Hematopoietic multipotent progenitor cell treated with erythropoietin and hydrocortisone succinate and interleukin-3 and kit ligand, for 8 days (in vitro differentiated cells): ENCODE measurements around the gene ABCC1.
"Not testable (repeated sequence)": the region's sequence is repeated elsewhere in the genome, so short reads cannot be mapped to it uniquely, and the experiment has no call there.

Experiments used
- DNase-seq: peaks from one replicate; pipeline ENCODE4 v3.0.0-alpha.2; 2015

ABCC1 gene

DNA sequence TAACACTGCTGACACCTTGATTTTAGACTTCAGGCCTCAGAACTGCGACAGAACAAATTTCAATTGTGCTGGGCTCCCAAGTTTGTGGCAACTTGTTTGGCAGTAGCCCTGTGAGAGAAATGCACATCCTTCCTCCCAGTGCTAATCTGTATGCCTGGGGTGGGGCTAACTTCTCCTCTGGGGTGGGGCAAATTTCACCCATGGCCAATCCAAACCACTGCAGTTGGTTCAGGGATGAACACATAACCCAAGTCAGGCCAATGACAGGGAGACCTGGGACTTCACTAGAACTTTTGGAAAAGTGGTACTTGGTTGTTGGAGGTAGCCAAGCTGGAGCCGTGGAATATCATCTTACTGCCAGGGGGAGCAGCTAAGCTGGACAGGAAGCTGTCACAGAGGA, 217.5 kb downstream of the ABCC1 start:
- DNase-seq, result peak; percentile 16

DNA sequence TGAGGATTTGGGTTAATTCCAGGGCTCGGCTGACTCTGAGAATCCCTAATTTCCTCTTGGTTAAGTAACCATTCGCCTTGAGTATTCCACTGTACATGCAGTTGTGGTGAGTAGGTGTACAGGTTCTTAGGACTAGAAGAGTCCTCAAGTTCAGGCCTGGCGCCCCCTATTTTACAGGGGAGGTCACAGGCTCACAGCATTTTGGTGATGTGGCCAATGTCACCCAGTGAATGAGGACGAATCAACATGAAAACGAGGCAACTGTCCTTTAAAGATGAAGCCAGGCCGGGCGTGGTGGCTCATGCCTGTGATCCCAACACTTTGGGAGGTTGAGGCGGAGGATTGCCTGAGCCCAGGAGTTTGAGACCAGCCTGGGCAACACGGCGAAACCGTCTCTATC, 218.5 kb downstream of the ABCC1 start:
- DNase-seq, result peak; percentile 21

DNA sequence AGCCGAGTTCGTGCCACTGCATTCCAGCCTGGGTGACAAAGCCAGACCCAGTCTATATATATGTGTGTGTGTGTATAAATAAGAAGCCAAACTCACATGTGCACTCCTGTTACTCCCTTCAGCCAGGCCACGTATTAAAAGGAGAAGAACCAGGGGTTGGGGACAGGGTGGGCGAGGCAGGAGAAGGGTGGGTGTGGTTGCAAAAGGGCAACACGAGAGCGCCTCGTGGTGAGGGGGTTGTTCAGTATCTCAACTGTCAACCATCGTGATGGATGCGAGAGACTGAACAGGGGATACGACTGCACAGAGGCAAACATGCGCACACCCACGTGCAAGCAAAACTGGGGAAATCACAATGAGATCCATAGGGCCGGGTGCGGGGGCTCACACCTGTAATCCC, 219.0 kb downstream of the ABCC1 start:
- DNase-seq, result peak; percentile 44

DNA sequence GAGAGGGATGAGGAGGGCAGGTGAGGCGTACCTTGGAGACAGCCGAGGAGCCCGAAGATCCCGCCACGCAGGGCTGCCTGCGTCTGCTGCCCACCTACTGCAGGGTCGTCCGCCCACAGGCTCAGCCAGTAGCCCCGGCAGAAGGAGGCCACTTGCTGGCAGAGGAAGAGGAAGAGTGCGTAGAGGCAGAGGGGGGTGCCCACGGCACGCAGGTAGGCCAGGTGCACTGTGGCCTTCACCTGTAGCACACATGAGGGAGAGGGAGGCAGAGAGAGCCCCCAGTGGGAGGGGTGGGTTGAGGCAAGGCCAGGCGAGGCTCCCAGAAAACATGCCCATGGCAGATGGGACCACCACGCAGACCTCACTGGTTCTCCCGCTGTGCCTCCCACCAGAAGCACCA, 220.2 kb downstream of the ABCC1 start:
- no peak for DNase-seq

DNA sequence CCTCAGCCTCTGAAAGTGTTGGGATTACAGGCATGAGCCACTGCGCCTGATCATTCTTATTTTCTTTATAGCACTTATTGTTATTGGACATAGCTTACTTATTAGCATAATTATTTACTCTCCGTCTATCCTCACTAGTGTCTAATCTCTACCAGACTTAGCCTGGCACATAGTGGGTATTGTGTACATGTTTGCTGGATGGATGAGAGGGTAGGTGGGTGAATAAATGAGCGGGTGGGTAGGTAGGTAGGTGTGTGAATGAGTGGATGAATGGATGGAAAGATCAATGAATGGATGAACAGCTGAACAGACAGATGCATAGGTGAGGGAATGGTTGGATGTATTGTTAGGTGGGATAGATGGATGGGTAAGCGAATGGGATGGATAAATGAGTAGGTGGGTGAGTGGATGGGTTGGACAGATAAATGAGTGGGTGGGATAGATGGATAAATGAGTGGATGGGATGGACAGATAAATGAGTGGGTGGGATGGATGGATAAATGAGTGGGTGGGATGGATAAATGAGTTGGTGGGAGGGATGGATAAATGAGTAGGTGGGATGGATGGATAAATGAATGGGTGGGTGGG, 222.0 kb downstream of the ABCC1 start:
- DNase-seq, result no peak

DNA sequence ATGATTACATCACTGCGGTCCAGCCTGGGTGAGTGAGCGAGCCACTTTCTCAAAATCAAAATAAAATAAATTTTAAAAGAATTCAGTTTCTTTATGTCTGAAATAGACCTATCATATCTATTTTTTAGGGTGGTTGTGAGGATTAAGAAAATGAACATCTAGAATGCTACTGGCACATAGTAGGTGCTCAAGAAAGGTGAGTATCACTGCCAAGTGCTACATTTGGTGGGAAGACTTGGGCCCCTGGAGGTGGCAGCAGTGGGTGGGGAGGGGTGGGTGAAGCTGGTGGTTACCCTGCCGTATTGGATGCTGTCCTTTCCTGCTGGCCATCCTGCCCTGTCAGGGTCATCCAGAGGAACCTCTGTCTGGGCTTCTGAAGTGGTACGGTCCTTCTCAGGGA, 223.6 kb downstream of the ABCC1 start:
- DNase-seq, result no peak

DNA sequence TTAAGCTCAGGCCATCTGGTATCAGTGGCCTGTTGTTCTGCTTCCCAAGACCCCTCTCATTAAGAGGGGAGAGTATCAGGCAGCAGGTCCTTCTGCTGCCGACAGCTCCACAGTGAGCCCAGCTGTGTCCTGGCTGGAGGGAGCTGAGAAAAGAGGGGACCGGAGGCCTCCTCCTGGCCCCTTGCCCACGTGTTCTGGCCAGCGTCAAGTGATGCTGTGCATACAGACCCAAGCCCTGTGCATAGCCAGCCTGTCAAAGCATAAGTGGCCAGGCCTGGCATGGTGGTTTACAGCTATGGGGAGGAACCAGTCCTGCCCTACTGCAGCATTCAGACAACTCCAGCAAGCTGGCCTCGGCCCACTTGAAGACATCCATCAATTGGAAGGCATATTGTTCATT, 225.9 kb downstream of the ABCC1 start:
- no peak for DNase-seq

DNA sequence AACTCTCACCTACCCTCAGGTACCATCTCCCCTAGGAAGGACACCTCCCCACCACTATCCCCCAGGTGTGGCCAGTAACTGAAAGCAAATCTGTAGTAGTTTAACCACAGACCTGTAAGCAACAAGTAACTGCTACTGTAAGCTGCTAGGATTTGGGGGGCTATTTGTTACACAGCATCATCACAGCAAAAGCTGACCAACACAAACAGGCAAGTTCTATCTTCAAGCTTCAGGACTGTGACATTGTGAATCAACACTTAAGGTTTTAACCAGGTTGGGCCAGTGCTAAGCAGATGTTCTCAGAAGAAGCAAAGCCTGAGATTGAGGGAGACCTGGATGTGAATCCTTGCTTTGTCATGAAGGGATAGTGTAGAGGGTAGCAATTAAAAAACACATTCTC, 226.9 kb downstream of the ABCC1 start:
- no peak for DNase-seq

DNA sequence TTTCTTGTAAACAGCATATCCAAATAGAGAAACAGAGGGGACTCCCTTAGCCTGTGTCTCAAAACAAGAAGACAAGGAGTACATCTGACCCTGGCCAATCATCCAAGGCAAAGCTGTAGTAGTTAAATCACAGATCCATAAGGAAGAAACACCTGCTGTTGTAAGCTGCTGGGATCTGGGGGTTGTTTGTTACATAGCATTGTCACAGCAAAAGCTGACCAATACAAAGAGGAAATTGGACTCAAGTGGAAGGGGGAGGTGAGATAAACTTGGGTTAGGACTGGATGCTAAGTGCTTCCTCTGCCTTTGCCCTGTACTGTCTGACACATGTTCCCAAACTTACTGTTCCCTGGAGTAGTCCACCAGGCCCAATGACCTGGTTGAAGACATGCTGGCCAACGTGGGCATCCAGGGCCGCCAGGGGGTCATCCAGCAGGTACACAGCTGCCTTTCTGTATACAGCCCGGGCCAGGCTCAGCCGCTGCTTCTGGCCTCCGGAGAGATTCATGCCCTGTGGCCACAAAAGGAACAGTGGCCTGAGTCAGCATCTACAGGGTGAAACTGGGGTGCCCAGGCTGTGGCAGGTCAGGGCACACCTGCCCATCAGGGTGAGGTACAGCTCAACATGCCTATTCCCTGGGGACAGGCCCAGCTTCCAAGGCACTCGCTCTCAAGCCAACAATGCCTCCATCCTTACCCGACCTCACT, 229.2 kb downstream of the ABCC1 start:
- DNase-seq, result no peak

DNA sequence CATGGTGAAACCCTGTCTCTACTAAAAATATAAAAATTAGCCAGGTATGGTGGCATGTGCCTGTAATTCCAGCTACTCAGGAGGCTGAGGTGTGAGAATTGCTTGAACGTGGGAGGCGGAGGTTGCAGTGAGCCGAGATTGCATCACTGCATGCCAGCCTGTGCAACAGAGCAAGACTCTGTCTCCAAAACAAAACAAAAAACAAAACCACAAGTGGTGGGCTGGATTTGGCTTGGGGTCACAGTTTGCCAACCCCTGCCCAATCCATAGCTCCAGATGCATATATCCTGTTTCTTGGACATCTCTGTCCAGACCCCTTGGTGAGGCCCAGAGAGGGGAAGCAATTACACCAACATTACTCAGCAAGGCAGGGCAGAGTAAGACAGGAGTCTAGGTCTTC, 232.3 kb downstream of the ABCC1 start:
- DNase-seq, result not testable (repeated sequence)

DNA sequence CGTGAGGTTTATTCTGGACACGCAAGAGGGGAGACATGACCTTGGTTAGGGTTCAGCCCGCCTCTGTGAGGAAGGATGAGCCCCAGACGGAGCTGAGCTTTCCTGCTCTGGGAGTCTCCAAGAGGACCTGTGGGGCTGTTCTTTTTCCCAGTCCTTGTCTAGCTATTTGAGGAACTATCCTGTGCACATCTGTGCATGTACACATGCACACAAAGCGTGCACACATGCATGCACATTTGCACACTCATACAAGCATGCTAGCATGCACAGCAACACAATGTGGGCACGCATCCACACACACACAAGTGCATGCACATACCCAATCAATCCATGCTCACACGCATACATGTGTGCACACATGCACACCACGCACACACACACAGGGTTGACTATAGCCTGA, 233.5 kb downstream of the ABCC1 start:
- no peak for DNase-seq

DNA sequence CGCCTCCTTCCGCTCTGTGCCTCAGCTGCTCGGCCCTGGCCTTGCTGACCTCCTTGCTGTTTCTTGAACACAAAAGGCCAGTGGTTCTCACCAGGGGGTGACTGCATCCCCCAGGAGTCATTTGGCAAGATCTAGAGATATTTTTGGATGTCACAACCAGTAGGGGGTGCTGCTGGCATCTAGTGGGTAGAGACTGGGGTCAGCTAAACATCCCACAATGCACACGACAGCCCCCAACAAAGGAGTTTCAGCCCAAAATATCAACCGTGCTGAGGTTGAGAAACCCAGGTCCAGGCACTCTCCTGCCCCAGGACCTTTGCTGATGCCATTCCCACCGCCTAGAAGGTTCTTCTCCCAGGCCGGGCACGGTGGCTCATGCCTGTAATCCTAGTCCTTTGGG, 234.1 kb downstream of the ABCC1 start:
- DNase-seq, result peak; percentile 18

DNA sequence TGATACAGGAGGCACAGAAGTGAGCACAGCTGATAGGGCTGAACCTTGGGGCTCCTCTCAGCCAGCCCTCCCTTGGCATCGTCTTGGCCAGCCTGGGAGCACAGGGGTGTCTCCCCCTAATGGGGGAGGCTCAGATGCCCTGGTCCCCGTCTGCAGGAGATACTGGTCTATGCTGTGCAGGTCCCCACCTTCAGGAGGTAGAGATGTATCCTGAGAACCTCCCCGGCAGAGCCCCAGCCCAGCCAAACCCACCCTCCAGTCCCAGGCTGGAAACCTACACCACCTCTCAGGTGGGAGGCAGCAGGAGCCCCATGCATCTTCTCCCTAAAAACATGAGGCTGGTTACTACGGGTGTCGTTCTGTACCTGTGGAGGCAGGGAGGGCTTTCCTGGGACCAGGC, 235.2 kb downstream of the ABCC1 start:
- no peak for DNase-seq

DNA sequence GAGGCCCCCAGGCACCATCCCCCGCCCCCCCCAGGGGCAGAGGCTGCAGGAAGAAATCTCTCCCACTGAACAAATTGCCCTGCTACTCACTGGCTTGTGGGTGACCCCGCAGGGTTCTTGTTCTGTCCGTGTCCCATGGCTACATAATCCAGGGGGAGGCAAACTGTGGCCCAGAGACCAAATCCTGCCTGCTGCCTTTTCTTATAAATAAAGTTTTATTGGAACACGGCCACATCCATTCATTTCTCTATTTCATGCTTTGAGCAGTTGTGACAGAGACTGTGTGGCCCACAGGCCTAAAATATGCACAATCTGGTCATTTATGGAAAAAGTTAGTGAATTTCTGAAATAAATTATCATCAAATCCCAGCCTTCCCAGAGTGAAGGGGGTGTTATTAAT, 235.7 kb downstream of the ABCC1 start:
- DNase-seq, result no peak

DNA sequence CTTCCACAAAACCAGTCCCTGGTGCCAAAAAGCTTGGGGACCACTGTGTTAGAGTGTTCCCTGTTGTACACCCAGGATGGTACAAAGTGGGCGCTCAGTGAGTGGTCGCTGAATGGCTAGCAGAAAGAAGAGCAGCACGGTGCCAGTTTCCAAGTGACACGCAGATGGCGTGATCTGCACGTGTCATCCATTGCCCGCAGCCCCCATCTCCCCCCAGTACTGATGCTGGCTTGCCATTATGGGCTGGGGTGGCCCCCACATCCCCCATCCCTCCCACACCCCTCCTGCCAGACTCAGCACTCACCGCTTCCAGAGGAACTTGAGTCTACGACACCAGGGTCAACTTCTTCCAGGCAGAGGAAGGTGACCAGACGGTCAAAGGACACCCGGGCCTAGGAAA, 237.4 kb downstream of the ABCC1 start:
- DNase-seq, result no peak

DNA sequence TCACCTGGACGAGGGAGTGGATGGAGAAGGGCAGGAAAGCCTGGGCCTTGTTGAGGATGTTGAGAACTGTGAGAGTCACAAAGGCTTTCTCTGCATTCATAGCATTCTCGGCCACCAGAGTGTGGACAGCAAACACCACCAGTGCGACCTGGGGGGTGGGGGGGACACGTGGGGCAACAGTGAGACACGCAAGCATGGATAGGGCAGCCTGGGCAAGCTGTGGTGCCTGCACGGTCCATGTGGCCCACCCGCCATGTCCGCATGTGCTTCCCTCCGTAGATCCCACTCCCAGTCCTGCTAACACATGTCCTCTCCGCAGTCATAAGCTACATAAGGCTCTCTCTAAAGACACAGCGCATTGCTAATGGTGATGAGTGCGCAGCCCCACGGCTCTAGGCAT, 239.4 kb downstream of the ABCC1 start:
- DNase-seq, result no peak

DNA sequence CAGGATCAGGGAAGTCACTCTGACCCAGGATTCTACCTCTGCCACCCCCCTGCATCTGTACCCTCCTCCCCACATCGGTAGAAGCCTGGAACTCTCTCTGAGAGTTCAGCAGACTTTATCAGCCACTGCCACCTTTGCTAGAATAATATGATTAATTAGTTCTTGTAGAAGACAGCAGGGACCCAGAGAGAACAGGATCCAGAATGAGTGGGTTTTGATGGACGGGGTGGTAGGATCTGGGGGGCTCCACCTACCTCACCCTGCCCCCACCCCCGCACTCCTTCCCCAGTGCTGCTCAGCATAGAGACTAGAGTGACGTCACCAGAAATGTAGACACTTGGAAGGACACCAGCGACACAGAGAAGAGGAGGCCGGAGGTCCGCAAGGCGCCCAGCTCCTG, 240.4 kb downstream of the ABCC1 start:
- peak; percentile 53 for DNase-seq

DNA sequence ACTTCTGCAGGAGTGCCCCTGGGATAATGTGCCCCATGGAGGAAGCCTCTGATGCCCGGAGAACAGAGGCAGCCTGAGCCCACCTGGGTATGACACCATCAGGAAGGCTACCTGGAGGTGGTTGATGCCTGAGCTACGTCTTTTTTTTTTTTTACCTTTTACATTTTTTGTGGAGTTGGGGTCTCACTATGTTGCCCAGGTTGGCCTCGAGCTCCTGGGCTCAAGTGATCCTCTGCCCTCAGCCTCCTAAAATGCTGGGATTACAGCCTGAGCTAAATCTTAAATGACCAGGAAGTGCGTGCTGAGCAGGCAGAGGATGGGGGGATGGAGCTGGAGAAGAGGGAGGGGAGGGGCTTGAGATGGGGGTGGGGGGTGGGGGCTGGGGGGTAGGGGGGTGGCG, 241.1 kb downstream of the ABCC1 start:
- DNase-seq, result no peak

DNA sequence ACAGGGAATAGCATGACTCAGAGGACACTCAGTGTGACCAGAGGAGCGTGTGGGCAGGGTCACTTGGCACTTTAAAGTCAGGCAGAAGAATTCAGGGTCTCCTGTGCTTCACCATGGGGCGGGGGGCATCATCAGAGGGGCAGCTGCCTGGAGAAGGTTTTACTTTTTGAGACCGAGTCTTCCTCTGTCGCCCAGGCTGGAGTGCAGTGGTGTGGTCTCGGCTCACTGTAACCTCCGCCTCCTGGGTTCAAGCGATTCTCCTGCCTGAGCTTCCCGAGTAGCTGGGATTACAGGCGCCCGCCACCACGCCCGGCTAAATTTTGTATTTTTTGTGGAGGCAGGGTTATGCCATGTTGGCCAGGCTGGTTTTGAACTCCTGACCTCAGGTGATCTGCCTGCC, 241.6 kb downstream of the ABCC1 start:
- DNase-seq, result not testable (repeated sequence)

DNA sequence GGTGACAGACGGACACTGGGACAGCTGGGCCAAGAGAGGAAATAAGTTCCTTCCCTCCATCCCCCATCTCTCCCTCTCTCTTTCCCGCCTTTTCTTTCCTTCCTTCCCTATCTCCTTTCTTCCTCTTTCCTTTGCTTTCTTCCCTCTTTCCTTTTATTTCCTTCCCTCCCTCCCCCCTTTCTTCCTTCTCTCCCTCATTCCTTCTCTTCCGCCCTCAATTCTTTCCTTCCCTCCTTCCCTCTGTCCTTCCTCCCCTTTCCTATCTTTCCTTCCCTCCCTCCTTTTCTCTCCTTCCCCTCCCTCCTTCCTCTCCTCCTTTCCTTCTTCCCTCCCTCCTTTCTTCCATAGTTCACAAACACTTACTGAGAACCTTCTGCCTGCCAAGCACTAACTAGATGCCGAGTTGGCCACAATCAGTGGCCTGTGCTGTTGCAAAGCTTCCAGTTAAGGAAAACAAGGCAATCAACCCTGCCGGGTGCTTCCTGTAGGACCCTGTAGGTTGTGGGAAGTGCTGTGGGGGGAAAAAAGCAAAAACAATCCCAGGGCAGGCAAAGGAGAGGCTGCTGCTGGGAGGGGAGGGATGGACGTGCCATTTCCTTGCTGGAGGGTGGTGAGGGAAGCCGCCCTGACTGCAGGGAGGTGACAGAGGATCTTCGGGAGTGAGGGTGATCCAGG, 242.2 kb downstream of the ABCC1 start:
- no peak for DNase-seq
